HCT116 (cell line): Measurements from ENCODE around the gene FGGY.

Experiments used
- CBX3 ChIP-seq: IDR thresholded peaks from 2 replicates; pipeline ENCODE4 v1.6.1; 2012; ENCODE audit warnings: low read depth
- CTCF ChIP-seq, 3 experiments: fragments of 200-600 bp in 1 of 3; sonication (generic) in 1 of 3; IDR thresholded peaks in 2 of 3; conservative IDR thresholded peaks in 1 of 3; 2 replicates each; pipeline ENCODE4 v1.5.1; 2012 to 2017; ENCODE audit warnings: low read depth in 2 of 3, low read length in 2 of 3, antibody characterized with exemption in 1 of 3, borderline replicate concordance in 1 of 3, control low read depth in 1 of 3, mild to moderate bottlenecking in 1 of 3, mixed read lengths in 1 of 3, mixed run types in 1 of 3, moderate library complexity in 1 of 3; ENCODE audit not compliant: insufficient read depth in 1 of 3
- EZH2 ChIP-seq: fragments of 200-600 bp; sonication (generic); IDR thresholded peaks from 2 replicates; pipeline ENCODE4 v1.6.1; 2017; ENCODE audit warnings: antibody characterized with exemption, mixed run types
- EZH2phosphoT487 ChIP-seq: fragments of 200-600 bp; IDR thresholded peaks from 2 replicates; pipeline ENCODE4 v1.6.1; 2018; ENCODE audit warnings: antibody characterized with exemption, borderline replicate concordance
- FOSL1 ChIP-seq: IDR thresholded peaks from 2 replicates; pipeline ENCODE4 v1.6.1; 2012; ENCODE audit warnings: low read depth
- JUND ChIP-seq: IDR thresholded peaks from 2 replicates; pipeline ENCODE4 v1.6.1; 2012
- MAX ChIP-seq: IDR thresholded peaks from 2 replicates; pipeline ENCODE4 v1.6.1; 2012
- POLR2A ChIP-seq: IDR thresholded peaks from 2 replicates; pipeline ENCODE4 v1.7.0; 2011; ENCODE audit warnings: borderline replicate concordance; ENCODE audit not compliant: insufficient read depth, insufficient read length; ENCODE audit errors: extremely low read depth
- POLR2AphosphoS5 ChIP-seq: IDR thresholded peaks from 2 replicates; pipeline ENCODE4 v1.6.1; 2011; ENCODE audit warnings: mild to moderate bottlenecking, low read depth, low read length, moderate library complexity
- RAD21 ChIP-seq: IDR thresholded peaks from 2 replicates; pipeline ENCODE4 v1.6.1; 2012; ENCODE audit warnings: low read depth, mild to moderate bottlenecking
- REST ChIP-seq: IDR thresholded peaks from 2 replicates; pipeline ENCODE4 v1.6.1; 2012; ENCODE audit warnings: low read depth
- YY1 ChIP-seq: IDR thresholded peaks from 2 replicates; pipeline ENCODE4 v1.6.1; 2011; ENCODE audit warnings: low read length, low read depth, moderate library complexity, mild to moderate bottlenecking; ENCODE audit not compliant: insufficient replicate concordance; ENCODE audit errors: extremely low read depth
- ZBTB33 ChIP-seq: IDR thresholded peaks from 2 replicates; pipeline ENCODE4 v1.6.1; 2011; ENCODE audit warnings: mild to moderate bottlenecking, low read length, moderate library complexity; ENCODE audit not compliant: insufficient replicate concordance; ENCODE audit errors: extremely low read depth
- ZFX ChIP-seq: fragments of 450-650 bp; IDR thresholded peaks from 2 replicates; pipeline ENCODE4 v1.6.1; 2017

GRCh38 chr1:59605761-59606160 is 308.9 kb downstream of the FGGY start:
- TF ChIP-seq CTCF (IDR thresholded peaks at IDR 0.05 in 2 of 3, conservative IDR thresholded peaks at IDR 0.05 in 1 of 3; ENCODE audit: borderline replicate concordance in 1 of 3, insufficient read depth in 1 of 3, low read depth in 2 of 3, low read length in 2 of 3) (no peak), EZH2 (no peak), EZH2phosphoT487 (no peak), ZBTB33 (no peak), JUND (no peak), POLR2AphosphoS5 (no peak), POLR2A (no peak), YY1 (no peak), CBX3 (no peak), MAX (no peak), FOSL1 (no peak), ZFX (no peak), REST (no peak), RAD21 (no peak)
